Smooth muscle cell (in vitro differentiated cells): ENCODE data around the gene MAST4. TPM values are rescaled to one million over a fixed set of nuclear protein-coding genes. Genes with fewer than 3 reads are reported as not detected.

Experiments used
- DNase-seq: peaks from one replicate; lab custom pipeline; 2025; ENCODE audit not compliant: unreplicated experiment; lab: John Stamatoyannopoulos, UW
- H2AFZ ChIP-seq: fragments of 200-600 bp; sonication (generic); 2 replicates; pipeline ENCODE4 v1.6.0; 2016; ENCODE audit warnings: antibody characterized with exemption, low read depth, mild to moderate bottlenecking
- H3F3A ChIP-seq: fragments of 200-600 bp; sonication (generic); 2 replicates; pipeline ENCODE4 v1.6.0; 2017; ENCODE audit warnings: antibody characterized with exemption, low read depth
- H3K27ac ChIP-seq: fragments of 200-600 bp; sonication (generic); 2 replicates; pipeline ENCODE4 v1.5.1; 2016; ENCODE audit warnings: low read depth, mild to moderate bottlenecking
- H3K27me3 ChIP-seq: fragments of 200-600 bp; sonication (generic); 2 replicates; pipeline ENCODE4 v1.6.1; 2016; ENCODE audit warnings: low read depth, mild to moderate bottlenecking
- H3K36me3 ChIP-seq: fragments of 200-600 bp; sonication (generic); 2 replicates; pipeline ENCODE4 v1.5.1; 2016; ENCODE audit warnings: low read depth
- H3K4me1 ChIP-seq: fragments of 200-600 bp; sonication (generic); 2 replicates; pipeline ENCODE4 v1.5.1; 2016; ENCODE audit warnings: low read depth
- H3K4me2 ChIP-seq: fragments of 200-600 bp; sonication (generic); 2 replicates; pipeline ENCODE4 v1.6.0; 2016; ENCODE audit warnings: mild to moderate bottlenecking
- H3K4me3 ChIP-seq: fragments of 200-600 bp; sonication (generic); 2 replicates; pipeline ENCODE4 v1.5.1; 2016; ENCODE audit warnings: mild to moderate bottlenecking
- H3K79me2 ChIP-seq: fragments of 200-600 bp; sonication (generic); 2 replicates; pipeline ENCODE4 v1.6.0; 2016; ENCODE audit warnings: low read depth, mild to moderate bottlenecking
- H3K9ac ChIP-seq: fragments of 200-600 bp; sonication (generic); 2 replicates; pipeline ENCODE4 v1.6.0; 2016; ENCODE audit warnings: low read depth
- H3K9me3 ChIP-seq: fragments of 200-600 bp; sonication (generic); replicated peaks from 2 replicates; pipeline ENCODE4 v1.5.1; 2016; ENCODE audit warnings: low read depth
- H4K20me1 ChIP-seq: fragments of 200-600 bp; sonication (generic); 2 replicates; pipeline ENCODE4 v1.6.0; 2016; ENCODE audit warnings: low read depth
- CTCF ChIP-seq: fragments of 200-600 bp; sonication (generic); IDR thresholded peaks from 2 replicates; pipeline ENCODE4 v1.5.1; 2017; ENCODE audit warnings: borderline replicate concordance, mild to moderate bottlenecking, antibody characterized with exemption; ENCODE audit not compliant: insufficient read depth, poor library complexity, severe bottlenecking
- WGBS: methylation state at CpG from one replicate; pipeline ENCODE4 v1.1.7; 2016; ENCODE audit warnings: low lambda C conversion rate; 5-methylcytosine and 5-hydroxymethylcytosine counted together
- polyA plus RNA-seq: library from polyadenylated mRNA; unstranded; fragments of >200 nt; fragmentation: Nextera tagmentation; extraction: Ambion mirVana; gene quantifications from 2 replicates; pipeline ENCODE4 v1.2.1, GENCODE V29; 2016
- total RNA-seq: library from RNA; depleted of rRNA; stranded (reverse); fragments of >200 nt; gene quantifications from 2 replicates; pipeline ENCODE4 v1.2.3, GENCODE V29; 2014

The MAST4 gene
- total and polyA plus RNA-seq, 2 experiments from 2014 or later: 6.3 to 24.0 TPM

DNA sequence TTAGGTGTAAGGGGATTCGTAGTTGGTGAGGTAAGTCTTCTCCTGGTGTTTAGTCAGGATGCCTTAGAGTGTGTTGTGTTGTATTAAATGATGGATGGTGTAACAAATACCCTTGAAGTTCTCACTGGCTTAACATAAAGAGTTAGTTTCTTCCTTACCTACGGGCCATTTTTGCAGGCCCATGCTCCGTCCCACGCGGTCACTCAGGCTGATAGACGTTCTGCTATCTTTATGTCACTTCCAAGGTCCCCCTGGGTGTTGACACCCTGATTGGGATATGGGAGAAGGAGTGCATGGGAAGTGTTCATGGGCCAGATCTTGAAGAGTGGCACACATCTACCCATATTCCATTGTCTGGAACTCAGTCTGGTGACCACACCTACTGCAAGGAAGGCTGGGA, 214.0 kb downstream of the MAST4 start:
- no peak overlapping the region for H3K9ac ChIP-seq
- H4K20me1 ChIP-seq: no peaks in the 10 kb centered on the region
- H3F3A ChIP-seq: no peaks in the 10 kb centered on the region
- TF ChIP-seq CTCF: no peak
- 88% methylated on average over 6 of the region's 6 CpGs for WGBS
- H2AFZ ChIP-seq: no peak overlapping the region
- H3K9me3 ChIP-seq: no peaks in the 10 kb centered on the region
- no peaks in the 10 kb centered on the region for H3K79me2 ChIP-seq
- H3K4me3 ChIP-seq: no peak overlapping the region
- no peak overlapping the region for H3K4me2 ChIP-seq
- H3K27ac ChIP-seq: no peak overlapping the region
- no peaks in the 10 kb centered on the region for H3K4me1 ChIP-seq
- H3K36me3 ChIP-seq: no peaks in the 10 kb centered on the region
- no peak for DNase-seq
- no peaks in the 10 kb centered on the region for H3K27me3 ChIP-seq

GRCh38 chr5:66810848-66811261, 214.7 kb downstream of the MAST4 start:
- no peaks in the 10 kb centered on the region for H3K79me2 ChIP-seq
- no peaks in the 10 kb centered on the region for H4K20me1 ChIP-seq
- WGBS: 83% methylated on average over 6 of the region's 6 CpGs
- no peaks in the 10 kb centered on the region for H3F3A ChIP-seq
- no peak overlapping the region for H3K27ac ChIP-seq
- TF ChIP-seq CTCF: no peak
- H3K27me3 ChIP-seq: no peaks in the 10 kb centered on the region
- H3K4me1 ChIP-seq: no peaks in the 10 kb centered on the region
- no peak overlapping the region for H3K4me2 ChIP-seq
- H3K9me3 ChIP-seq: no peaks in the 10 kb centered on the region
- no peak overlapping the region for H3K4me3 ChIP-seq
- no peak for DNase-seq
- H3K9ac ChIP-seq: no peak overlapping the region
- no peak overlapping the region for H2AFZ ChIP-seq
- no peaks in the 10 kb centered on the region for H3K36me3 ChIP-seq

- 93% methylated on average over 8 of the region's 8 CpGs for whole genome bisulfite sequencing
Observed at GRCh38 chr5:66812291-66812690, 216.1 kb downstream of the MAST4 start.

More at GRCh38 chr5:66812291-66812690, 216.1 kb downstream of the MAST4 start:
- H3K4me3 ChIP-seq: no peak overlapping the region
- TF ChIP-seq CTCF: no peak
- no peak overlapping the region for H3K27ac ChIP-seq
- H3K9ac ChIP-seq: no peak overlapping the region
- no peaks in the 10 kb centered on the region for H4K20me1 ChIP-seq
- no peak overlapping the region for H2AFZ ChIP-seq
- H3K79me2 ChIP-seq: no peaks in the 10 kb centered on the region
- H3K4me1 ChIP-seq: no peaks in the 10 kb centered on the region
- DNase-seq: no peak
- H3K27me3 ChIP-seq: no peaks in the 10 kb centered on the region
- H3F3A ChIP-seq: no peaks in the 10 kb centered on the region
- H3K4me2 ChIP-seq: no peak overlapping the region
- no peaks in the 10 kb centered on the region for H3K9me3 ChIP-seq
- H3K36me3 ChIP-seq: no peaks in the 10 kb centered on the region
